H1 (cell line): ENCODE measurements around the gene S100A16. TPM values are rescaled to one million over a fixed set of nuclear protein-coding genes. Genes with fewer than 3 reads are reported as not detected.

Experiments used
- CTCF ChIA-PET: fragments of 300-600 bp; sonication (Branson Sonifier 250); formaldehyde crosslinking; loops from one replicate; lab custom pipeline; 2021; ENCODE audit not compliant: partially characterized antibody; lab: Charles Lee
- POLR2A ChIA-PET: fragments of 300-600 bp; sonication (Branson Sonifier 250); formaldehyde crosslinking; loops from one replicate; lab custom pipeline; 2021; ENCODE audit warnings: inconsistent platforms; ENCODE audit not compliant: partially characterized antibody; lab: Charles Lee
- DNase-seq, 2 experiments: peaks; one replicate each; pipeline versions ENCODE4 v3.0.0 to v3.0.0-alpha.2; 2010 to 2022; ENCODE audit warnings: low spot score in 2 of 2, low read depth in 1 of 2, mixed read lengths in 1 of 2
- FAIRE-seq: peaks from 2 replicates; lab custom pipeline; 2011; peaks lifted over from hg19 to GRCh38; lab: Jason Lieb, UNC
- H2AFZ ChIP-seq: 2 replicates; pipeline ENCODE4 v1.8.1; 2012; ENCODE audit warnings: low read length, inconsistent platforms
- H2AK5ac ChIP-seq: 2 replicates; pipeline ENCODE4 v1.6.1; 2013; ENCODE audit warnings: low read depth, low read length
- H2BK120ac ChIP-seq: replicated peaks from 2 replicates; pipeline ENCODE3; 2013; ENCODE audit warnings: low read depth, low read length, inconsistent platforms
- H2BK12ac ChIP-seq: 2 replicates; pipeline ENCODE4 v1.6.1; 2013; ENCODE audit warnings: low read depth, low read length
- H2BK15ac ChIP-seq: 2 replicates; pipeline ENCODE4 v1.6.1; 2013; ENCODE audit warnings: low read length
- H2BK20ac ChIP-seq: 2 replicates; pipeline ENCODE4 v1.6.1; 2013; ENCODE audit warnings: low read length
- H2BK5ac ChIP-seq: 2 replicates; pipeline ENCODE4 v1.6.1; 2013; ENCODE audit warnings: low read depth, low read length
- H3K14ac ChIP-seq: 2 replicates; pipeline ENCODE4 v1.6.1; 2013; ENCODE audit warnings: inconsistent platforms; ENCODE audit not compliant: insufficient read length
- H3K18ac ChIP-seq: 2 replicates; pipeline ENCODE4 v1.6.1; 2013; ENCODE audit warnings: low read length; ENCODE audit errors: extremely low read depth
- H3K23ac ChIP-seq: 2 replicates; pipeline ENCODE4 v1.6.1; 2013; ENCODE audit warnings: inconsistent platforms; ENCODE audit not compliant: insufficient read length
- H3K23me2 ChIP-seq: 2 replicates; pipeline ENCODE4 v1.6.1; 2013; ENCODE audit warnings: low read depth, low read length
- H3K27ac ChIP-seq: 2 replicates; pipeline ENCODE4 v1.6.1; 2011; ENCODE audit warnings: low read depth, low read length, inconsistent platforms
- H3K27me3 ChIP-seq, 4 experiments: replicated peaks in 1 of 4; 1 replicate in 1 of 4; 2 replicates in 3 of 4; pipeline versions ENCODE4 v1.6.1 to v1.8.1; 2011 to 2013; ENCODE audit warnings: low read length in 3 of 4, mild to moderate bottlenecking in 3 of 4, inconsistent platforms in 2 of 4, mixed read lengths in 2 of 4, moderate library complexity in 1 of 4; ENCODE audit not compliant: control insufficient read depth in 3 of 4, insufficient read depth in 3 of 4; ENCODE audit errors: extremely low read depth in 1 of 4
- H3K36me3 ChIP-seq, 4 experiments: 2 replicates each; pipeline versions ENCODE4 v1.6.1 to v1.8.1; 2011 to 2013; ENCODE audit warnings: mild to moderate bottlenecking in 4 of 4, low read length in 3 of 4, moderate library complexity in 2 of 4, control low read depth in 1 of 4, inconsistent platforms in 1 of 4; ENCODE audit not compliant: insufficient read depth in 4 of 4, control insufficient read depth in 2 of 4
- H3K4ac ChIP-seq: replicated peaks from 2 replicates; pipeline ENCODE3; 2013; ENCODE audit warnings: low read length, low read depth, mixed read lengths, inconsistent platforms; ENCODE audit not compliant: insufficient read length
- H3K4me1 ChIP-seq, 4 experiments: replicated peaks in 1 of 4; 1 replicate in 1 of 4; 2 replicates in 3 of 4; pipeline versions ENCODE4 v1.6.1 to v1.8.1; 2011 to 2013; ENCODE audit warnings: low read length in 3 of 4, inconsistent platforms in 2 of 4, mixed read lengths in 1 of 4; ENCODE audit not compliant: insufficient read depth in 4 of 4, control insufficient read depth in 3 of 4
- H3K4me2 ChIP-seq, 2 experiments: 2 replicates each; pipeline versions ENCODE4 v1.6.1 to v1.8.1; 2011 to 2013; ENCODE audit warnings: low read depth in 2 of 2, low read length in 2 of 2, control low read depth in 1 of 2, inconsistent platforms in 1 of 2, mild to moderate bottlenecking in 1 of 2; ENCODE audit not compliant: insufficient read depth in 1 of 2
- H3K4me3 ChIP-seq, 4 experiments: fragments of 200-600, 300-600 bp in 1 of 4; sonication (generic), shearing (Covaris generic), sonication (Bioruptor Twin) in 1 of 4; 2 replicates each; pipeline versions ENCODE4 v1.5.1 to v1.8.1; 2011 to 2016; ENCODE audit warnings: low read length in 4 of 4, low read depth in 3 of 4, control low read depth in 2 of 4, inconsistent platforms in 2 of 4, mild to moderate bottlenecking in 2 of 4, mixed read lengths in 1 of 4, moderate library complexity in 1 of 4; ENCODE audit not compliant: insufficient read depth in 2 of 4; ENCODE audit errors: extremely low read depth in 1 of 4
- H3K56ac ChIP-seq: replicated peaks from 2 replicates; pipeline ENCODE3; 2013; ENCODE audit warnings: low read depth, mild to moderate bottlenecking, mixed read lengths, low read length, inconsistent platforms; ENCODE audit not compliant: insufficient read length
- H3K79me1 ChIP-seq: 2 replicates; pipeline ENCODE4 v1.6.1; 2013; ENCODE audit warnings: low read depth, low read length, control low read depth
- H3K79me2 ChIP-seq, 2 experiments: 2 replicates each; pipeline versions ENCODE4 v1.6.1 to v1.8.1; 2012 to 2013; ENCODE audit warnings: low read length in 2 of 2, mild to moderate bottlenecking in 2 of 2, inconsistent platforms in 1 of 2; ENCODE audit not compliant: insufficient read depth in 2 of 2, control insufficient read depth in 1 of 2
- H3K9ac ChIP-seq, 4 experiments: replicated peaks in 1 of 4; 1 replicate in 1 of 4; 2 replicates in 3 of 4; pipeline versions ENCODE4 v1.6.1 to v1.8.1; 2011 to 2013; ENCODE audit warnings: low read depth in 3 of 4, low read length in 3 of 4, control low read depth in 2 of 4, mild to moderate bottlenecking in 2 of 4, moderate library complexity in 2 of 4, inconsistent platforms in 1 of 4; ENCODE audit errors: extremely low read depth in 1 of 4
- H3K9me3 ChIP-seq, 2 experiments: 2 replicates each; pipeline versions ENCODE4 v1.6.1 to v1.8.1; 2012 to 2013; ENCODE audit warnings: mild to moderate bottlenecking in 2 of 2, moderate library complexity in 2 of 2, control low read depth in 1 of 2, inconsistent platforms in 1 of 2, low read depth in 1 of 2, low read length in 1 of 2, mixed read lengths in 1 of 2; ENCODE audit not compliant: insufficient read depth in 2 of 2
- H4K20me1 ChIP-seq, 2 experiments: replicated peaks in 1 of 2; 2 replicates each; pipeline versions ENCODE3 to v1.8.1; 2011 to 2013; ENCODE audit warnings: inconsistent platforms in 2 of 2, low read length in 2 of 2, mild to moderate bottlenecking in 1 of 2; ENCODE audit not compliant: insufficient read depth in 2 of 2, control insufficient read depth in 1 of 2
- H4K5ac ChIP-seq: 2 replicates; pipeline ENCODE4 v1.6.1; 2013; ENCODE audit warnings: low read length, low read depth, mixed read lengths, inconsistent platforms; ENCODE audit not compliant: insufficient read length
- H4K8ac ChIP-seq: 2 replicates; pipeline ENCODE4 v1.8.0; 2013; ENCODE audit warnings: mild to moderate bottlenecking, moderate library complexity, low read length, inconsistent platforms; ENCODE audit not compliant: insufficient read depth; ENCODE audit errors: extremely low read depth
- H4K91ac ChIP-seq: replicated peaks from 2 replicates; pipeline ENCODE3; 2013; ENCODE audit warnings: low read length, mixed read lengths, inconsistent platforms; ENCODE audit not compliant: insufficient read length
- EGR1 ChIP-seq: IDR thresholded peaks from 2 replicates; pipeline ENCODE4 v1.6.1; 2011; ENCODE audit warnings: low read depth, low read length, borderline replicate concordance
- POLR2A ChIP-seq, 2 experiments: IDR thresholded peaks; 1 replicate in 1 of 2; 2 replicates in 1 of 2; pipeline ENCODE4 v1.6.1; 2011; ENCODE audit warnings: low read depth in 2 of 2, low read length in 2 of 2, mild to moderate bottlenecking in 2 of 2; ENCODE audit errors: control extremely low read depth in 1 of 2
- POLR2AphosphoS5 ChIP-seq: IDR thresholded peaks from 2 replicates; pipeline ENCODE4 v1.6.1; 2011; ENCODE audit warnings: low read depth, low read length
- TAF7 ChIP-seq: optimal IDR thresholded peaks from 2 replicates; pipeline ENCODE3; 2011; ENCODE audit warnings: low read depth, mild to moderate bottlenecking, inconsistent platforms, low read length, moderate library complexity, borderline replicate concordance
- WGBS, 2 experiments: shearing (Covaris generic) in 1 of 2; methylation state at CpG; one replicate each; pipeline versions ENCODE4 v1.1.6 to v1.1.7; 2013 to 2015; ENCODE audit warnings: low lambda C conversion rate in 2 of 2, mixed read lengths in 2 of 2, inconsistent platforms in 1 of 2, low coverage in 1 of 2, missing lambda C conversion rate in 1 of 2; ENCODE audit not compliant: insufficient replicate concordance in 2 of 2, insufficient coverage in 1 of 2, insufficient read length in 1 of 2; ENCODE audit errors: extremely low coverage in 1 of 2, missing lambda C conversion rate in 1 of 2; 5-methylcytosine and 5-hydroxymethylcytosine counted together
- polyA plus RNA-seq, 7 experiments: library from polyadenylated mRNA; depleted of rRNA in 3 of 7; stranded (reverse) in 5 of 7; unstranded in 2 of 7; fragments of >200 nt in 5 of 7; fragments of 200-250 nt in 2 of 7; gene quantifications; 1 replicate in 5 of 7; 2 replicates in 1 of 7; 4 replicates in 1 of 7; pipeline versions ENCODE4 v1.2.1 to v1.2.3, GENCODE V29; 2011 to 2013; ENCODE audit warnings: missing spikeins in 2 of 7, mixed read lengths in 2 of 7
- total RNA-seq: library from RNA; stranded (reverse); fragmentation: NEBNext Ultra II Directional; extraction: Animal tissue kit (Norgen Biotek cat#: 25700); gene quantifications from 2 replicates; pipeline ENCODE4 v1.2.1, GENCODE V29; 2021

Gene S100A16
- total and polyA plus RNA-seq, 2 of the 8 experiments (the other 6 are each of a cell fraction or from before 2014, with no cell fraction given) = 14.9 to 61.4 TPM

DNA sequence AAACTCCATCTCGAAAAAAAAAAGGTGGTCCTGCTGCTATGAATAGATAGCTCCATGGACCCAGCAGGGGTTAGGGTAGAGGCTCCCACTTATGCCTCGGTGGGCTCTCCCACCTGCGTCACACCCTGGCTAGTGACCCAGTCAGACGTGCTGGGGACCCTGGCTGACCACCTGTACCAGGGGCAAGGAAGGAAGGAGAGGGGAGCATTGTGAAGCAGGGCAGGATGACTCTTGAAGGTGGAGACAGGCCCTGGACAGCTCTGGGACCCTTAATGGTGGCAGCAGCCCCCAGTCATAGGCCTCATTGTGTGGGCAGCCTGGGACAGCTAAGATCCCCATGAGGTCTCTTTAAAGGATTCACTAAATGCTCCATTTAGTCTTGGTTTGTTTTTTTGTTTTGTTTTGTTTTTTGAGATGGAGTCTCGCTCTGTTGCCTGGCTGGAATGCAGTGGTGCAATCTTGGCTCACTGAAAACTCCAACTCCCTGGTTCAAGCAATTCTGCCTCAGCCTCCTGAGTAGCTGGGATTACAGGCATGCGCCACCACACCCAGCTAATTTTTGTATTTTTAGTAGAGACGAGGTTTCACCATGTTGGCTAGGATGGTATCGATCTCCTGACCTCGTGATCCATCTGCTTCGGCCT is 35.2 kb upstream of the S100A16 start:
- no peak overlapping the region for H3K23ac ChIP-seq
- no peak for FAIRE-seq
- CTCF ChIA-PET = interaction anchor here (0.6 to 3.1 kb wide), 11 partner anchors 10 to 630 kb away, joined by 3 to 13 read pairs (median 5); partner anchors contain the start of genes CHTOP, S100A1, S100A13 and S100A6

More for the DNA sequence above, 35.2 kb upstream of the S100A16 start:
- 89% methylated on average over 10 of the region's 10 CpGs; no CpG with 5 or more reads in 1 of the 2 experiments for WGBS, 2 experiments
- H3K14ac ChIP-seq = no peak overlapping the region
- H2BK20ac ChIP-seq = no peak overlapping the region
- H4K91ac ChIP-seq = no peak overlapping the region
- H3K4me2 ChIP-seq = no peak overlapping the region
- H3K9me3 ChIP-seq = no peaks in the 10 kb centered on the region
- H3K9ac ChIP-seq = no peak overlapping the region
- H3K56ac ChIP-seq = no peak overlapping the region
- no peak overlapping the region for H3K4me3 ChIP-seq
- POLR2A ChIA-PET = interaction anchor here (0.6 to 16.2 kb wide), 18 partner anchors 8 to 329 kb away, joined by 3 to 343 read pairs (median 4); partner anchors contain the start of genes CHTOP, ILF2, JTB and S100A1
- peaks cover 0 to 3% (median 0%) of the 10 kb centered on the region in 4 experiments; a peak in 1 of 7 replicates for H3K4me1 ChIP-seq
- peak overlapping the region; percentile 83; the same call in 1 of the 2 replicates for H4K8ac ChIP-seq
- no peak overlapping the region for H2AFZ ChIP-seq
- H3K27ac ChIP-seq = no peak overlapping the region
- no peak overlapping the region for H2BK120ac ChIP-seq
- H2BK15ac ChIP-seq = no peak overlapping the region
- TF ChIP-seq POLR2AphosphoS5 (peak; percentile 65), EGR1 (no peak), TAF7 (no peak), POLR2A (IDR thresholded peaks at IDR 0.05; ENCODE audit: control extremely low read depth in 1 of 2, low read depth in 2 of 2, low read length in 2 of 2) (0 out of 3 replicates have a peak, but pooled peaks of 1 of the 2 experiments have one; percentile 26)
- no peak for DNase-seq
- H3K79me1 ChIP-seq = no peaks in the 10 kb centered on the region
- H3K36me3 ChIP-seq = peaks cover 15 to 30% (median 27%) of the 10 kb centered on the region in 4 experiments
- H3K4ac ChIP-seq = no peak overlapping the region
- no peak overlapping the region for H2BK12ac ChIP-seq
- no peak overlapping the region; the same call in 1 of the 2 replicates for H3K18ac ChIP-seq
- H3K79me2 ChIP-seq = no peaks in the 10 kb centered on the region
- 0 out of 2 replicates have a peak overlapping the region, but pooled peaks have one; percentile 75 for H2AK5ac ChIP-seq
- no peaks in the 10 kb centered on the region for H3K23me2 ChIP-seq
- H4K20me1 ChIP-seq = peaks cover 3% of the 10 kb centered on the region in 2 experiments
- no peak overlapping the region for H4K5ac ChIP-seq
- H2BK5ac ChIP-seq = no peak overlapping the region
- H3K27me3 ChIP-seq = no peaks in the 10 kb centered on the region
